T-helper 1 cell (primary cell): Measurements from ENCODE around the gene KDM7A.
A peak's percentile ranks its signal among the peaks of the same experiment; 100 is the strongest.
"Not testable (repeated sequence)": the region's sequence is repeated elsewhere in the genome, so short reads cannot be mapped to it uniquely, and the experiment has no call there.

Experiments
- DNase-seq, 5 donors: peaks; one replicate each; pipeline ENCODE4 v3.0.0-alpha.2; 2012 to 2020

The KDM7A gene

GRCh38 chr7:140156460-140157080, 20.2 kb downstream of the KDM7A start:
- peak in 1 of 5 donors; percentile 21 for DNase-seq

- no peak for DNase-seq
Observed at GRCh38 chr7:140155428-140155827, 21.4 kb downstream of the KDM7A start.

- DNase-seq = no peak
Observed at GRCh38 chr7:140153666-140154161, 23.1 kb downstream of the KDM7A start.

DNA sequence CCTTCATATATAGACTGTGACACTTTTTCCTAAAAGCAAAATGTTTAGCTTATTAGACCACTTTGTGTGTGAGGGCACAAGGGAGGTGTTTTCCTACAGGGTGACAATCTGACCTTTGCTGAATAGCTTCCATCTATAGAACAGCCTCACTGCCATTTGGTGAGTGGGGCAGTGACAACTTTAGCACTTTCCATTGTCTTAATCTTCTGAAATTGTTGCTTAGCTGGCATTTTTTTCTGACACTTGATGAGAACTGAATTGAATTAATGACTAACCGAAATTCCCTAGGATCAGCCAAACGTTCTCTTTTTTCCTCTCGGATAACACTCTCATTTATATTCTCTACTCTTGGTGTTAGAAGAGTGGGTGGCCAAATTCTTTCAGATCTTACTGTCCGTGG, 30.2 kb downstream of the KDM7A start:
- DNase-seq = no peak

GRCh38 chr7:140145709-140146108, 31.1 kb downstream of the KDM7A start:
- no peak for DNase-seq

DNA sequence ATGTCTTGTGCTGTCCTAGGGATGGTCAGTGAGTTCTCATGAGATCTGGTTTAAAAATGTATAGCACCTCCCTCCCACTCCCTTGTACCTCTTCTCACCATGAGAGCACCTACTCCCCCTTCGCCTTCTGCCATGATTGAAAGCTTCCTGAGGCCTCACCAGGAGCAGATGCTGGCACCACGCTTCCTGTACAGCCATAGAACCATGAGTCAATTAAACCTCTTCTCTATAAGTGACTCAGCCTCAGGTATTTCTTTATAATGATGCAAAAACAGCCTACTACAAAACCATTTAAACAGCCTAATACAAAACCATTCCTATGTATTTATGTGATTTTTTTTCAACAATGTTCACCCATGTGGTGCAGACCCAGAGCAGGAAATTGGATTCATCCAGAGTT, 32.0 kb downstream of the KDM7A start:
- DNase-seq = no peak

GRCh38 chr7:140143997-140144396, 32.8 kb downstream of the KDM7A start:
- DNase-seq = no peak

GRCh38 chr7:140142031-140142430, 34.8 kb downstream of the KDM7A start:
- no peak for DNase-seq

GRCh38 chr7:140141256-140141655, 35.5 kb downstream of the KDM7A start:
- DNase-seq = no peak

DNA sequence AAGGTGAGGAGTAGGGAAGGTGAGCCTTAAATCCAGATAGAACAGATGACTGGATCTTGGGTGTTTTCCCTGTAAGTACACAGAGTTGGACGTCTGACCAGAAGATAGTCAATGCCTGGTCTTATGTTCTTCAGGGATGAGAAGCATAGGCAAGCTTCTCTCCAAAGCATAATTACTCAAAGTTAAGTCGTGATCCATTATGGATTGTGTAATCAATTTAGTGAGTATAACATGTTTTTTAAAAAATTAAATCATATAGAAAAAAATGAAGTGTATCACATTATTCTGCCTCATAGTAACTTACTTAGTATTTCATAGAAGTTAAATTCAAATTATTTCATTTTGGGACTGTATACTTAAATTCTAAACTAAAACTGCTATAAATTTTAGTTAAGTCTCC, 39.7 kb downstream of the KDM7A start:
- no peak for DNase-seq

DNA sequence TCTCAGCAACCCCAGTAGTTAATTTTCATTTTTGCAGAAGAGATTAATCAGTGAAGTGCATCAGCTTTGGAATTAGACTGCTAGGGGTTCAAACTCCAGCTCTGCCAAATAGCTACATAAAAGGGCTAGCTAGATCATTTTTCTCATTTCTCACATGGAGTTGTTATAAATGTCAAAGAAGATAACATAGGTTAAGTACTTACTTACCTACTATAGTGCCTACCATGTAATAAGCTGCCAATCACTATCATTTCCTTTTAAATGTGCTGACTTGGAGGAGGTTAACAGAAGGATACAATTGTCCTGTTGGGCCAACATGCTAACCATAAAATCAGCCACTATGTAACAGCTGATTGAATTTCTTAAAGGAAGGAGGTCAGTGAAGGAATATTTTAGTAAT, 40.7 kb downstream of the KDM7A start:
- no peak for DNase-seq

DNA sequence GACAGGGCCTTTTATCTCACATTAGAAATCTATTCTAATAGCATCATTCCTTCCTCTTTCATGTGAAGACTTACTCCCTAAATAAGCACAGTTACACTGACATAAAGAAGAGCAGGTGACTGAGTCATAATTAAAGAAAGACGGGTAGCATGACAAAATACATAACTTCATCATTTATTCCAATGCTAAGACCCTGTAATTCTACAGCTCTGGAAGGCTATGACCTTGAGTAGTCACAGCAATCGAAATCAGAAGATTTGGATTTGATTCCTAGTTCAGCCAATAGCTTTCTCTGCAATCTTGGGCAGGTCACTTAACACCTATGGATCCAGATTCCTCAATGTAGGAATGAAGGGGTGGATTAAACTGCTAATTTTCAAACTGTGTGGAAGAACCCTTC, 42.7 kb downstream of the KDM7A start:
- DNase-seq = no peak

DNA sequence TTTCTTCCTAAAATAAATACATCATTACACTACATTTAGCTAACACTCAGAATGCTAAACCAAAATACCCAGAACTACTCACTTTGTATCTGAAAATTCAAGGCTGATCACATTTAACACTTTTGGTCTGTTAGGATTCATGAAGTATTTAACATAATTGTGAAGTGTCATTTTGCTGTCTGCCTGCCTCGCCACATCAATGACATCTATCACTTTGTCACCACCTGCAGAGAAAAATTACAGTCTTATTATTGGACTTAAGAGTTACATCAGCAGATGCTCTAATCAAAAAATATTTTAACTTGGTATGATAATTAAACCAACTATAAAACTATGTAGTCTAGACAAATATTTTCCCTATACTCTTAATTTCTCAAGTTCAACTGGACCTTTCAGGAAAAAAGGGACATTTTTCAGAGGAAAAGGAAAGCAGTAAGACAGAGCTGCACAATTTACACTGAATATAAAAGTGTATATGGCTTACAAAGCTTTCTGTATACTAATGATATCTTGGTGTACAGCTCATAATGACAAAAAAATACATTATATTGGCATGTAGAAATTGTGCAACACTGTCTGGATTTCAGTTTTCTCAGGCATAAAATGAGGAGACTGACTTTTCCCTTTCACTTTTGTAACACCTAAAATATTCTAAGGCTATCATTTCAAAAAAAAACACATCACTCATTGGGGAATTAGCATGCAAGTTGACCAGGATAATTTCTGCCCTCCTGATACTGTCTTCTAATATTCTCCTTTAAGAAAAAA, 49.2 kb downstream of the KDM7A start:
- DNase-seq = no peak

DNA sequence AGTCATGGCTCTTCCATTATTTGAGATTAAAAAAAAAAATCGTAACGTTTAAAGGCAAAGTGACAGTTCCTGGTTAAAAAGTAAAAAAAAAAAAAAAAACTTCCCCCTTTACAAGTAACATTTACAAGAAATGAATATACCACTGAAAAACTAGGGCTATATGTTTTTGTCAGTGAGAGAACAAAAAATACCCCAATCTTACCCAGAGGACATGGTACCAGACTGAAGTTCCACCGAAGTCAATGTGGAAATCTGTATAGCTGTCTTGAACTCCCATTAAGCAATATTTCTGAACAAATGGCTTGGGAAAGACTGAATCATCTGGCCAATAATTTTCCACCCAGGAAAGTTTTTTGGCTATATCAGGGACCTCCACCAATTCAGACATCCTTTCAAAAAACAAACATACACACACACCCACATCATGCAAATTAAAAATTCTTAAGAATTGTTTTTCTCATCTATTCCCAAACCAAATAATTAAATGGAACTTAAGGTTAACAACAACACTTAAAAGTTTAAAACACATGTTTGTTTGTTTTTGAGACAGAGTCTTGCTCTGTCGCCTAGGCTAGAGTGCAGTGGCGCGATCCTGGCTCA, 50.2 kb downstream of the KDM7A start:
- DNase-seq = no peak

GRCh38 chr7:140122965-140123364, 53.8 kb downstream of the KDM7A start:
- no peak for DNase-seq

DNA sequence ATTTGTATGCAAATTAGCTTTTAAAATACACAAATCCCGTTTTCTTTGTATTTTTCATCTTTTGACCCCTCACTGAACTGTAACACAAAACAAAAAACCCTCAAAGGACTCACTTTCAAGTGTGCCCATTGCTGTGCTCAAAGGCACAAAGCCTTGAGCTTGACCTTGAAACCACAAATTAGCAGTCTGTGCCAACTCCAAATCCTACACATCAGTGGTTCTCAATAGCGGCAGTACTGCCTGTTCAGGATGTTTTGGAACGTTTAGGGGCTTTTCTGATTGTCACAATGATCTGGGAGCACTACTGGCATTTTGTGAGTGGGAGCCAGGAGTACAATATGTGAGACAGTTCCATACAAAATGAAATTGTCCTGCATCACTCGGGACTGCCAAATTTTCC, 55.5 kb downstream of the KDM7A start:
- no peak for DNase-seq

GRCh38 chr7:140114817-140115216, 62.0 kb downstream of the KDM7A start:
- not testable (repeated sequence) for DNase-seq

GRCh38 chr7:140108777-140109176, 68.0 kb downstream of the KDM7A start:
- not testable (repeated sequence) for DNase-seq

DNA sequence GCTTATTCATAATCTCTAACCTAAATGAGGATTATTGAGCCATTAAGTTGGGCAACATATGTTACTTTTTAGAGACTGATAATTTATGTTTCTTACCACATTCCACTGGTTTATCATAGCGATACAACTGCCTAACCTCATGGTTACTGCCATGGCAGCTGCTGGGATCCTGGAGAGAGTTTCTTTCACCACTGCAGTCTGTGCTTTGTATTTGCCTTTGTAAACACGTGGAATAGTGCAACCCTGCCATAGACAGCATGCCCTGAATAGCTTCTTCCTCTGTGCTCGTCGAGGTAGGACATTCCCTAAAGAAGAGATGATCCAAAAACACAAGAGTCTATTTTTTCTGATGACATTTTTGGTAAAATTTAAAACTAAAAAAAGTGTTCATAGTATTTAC, 80.3 kb downstream of the KDM7A start:
- no peak for DNase-seq

GRCh38 chr7:140093375-140093774, 83.4 kb downstream of the KDM7A start:
- DNase-seq = no peak

DNA sequence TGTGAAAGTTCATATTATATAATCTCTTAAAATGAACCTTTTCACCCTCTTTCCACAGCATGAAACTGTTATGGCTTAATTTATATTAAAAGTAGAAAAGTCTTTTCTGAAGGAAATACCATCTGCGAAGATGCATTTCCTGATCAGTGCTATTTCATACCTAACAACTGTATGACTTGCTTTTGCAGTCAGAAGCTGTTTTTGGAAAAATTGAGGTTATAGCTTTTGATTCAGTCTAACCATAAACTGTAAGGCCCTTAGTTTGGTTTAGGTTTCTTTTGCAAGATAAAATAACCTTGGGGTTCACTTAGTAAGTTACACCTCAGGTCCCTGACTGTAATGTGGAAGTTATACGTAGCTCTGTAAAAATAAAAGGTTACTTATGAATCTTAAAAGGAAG, 91.3 kb downstream of the KDM7A start:
- DNase-seq = no peak

DNA sequence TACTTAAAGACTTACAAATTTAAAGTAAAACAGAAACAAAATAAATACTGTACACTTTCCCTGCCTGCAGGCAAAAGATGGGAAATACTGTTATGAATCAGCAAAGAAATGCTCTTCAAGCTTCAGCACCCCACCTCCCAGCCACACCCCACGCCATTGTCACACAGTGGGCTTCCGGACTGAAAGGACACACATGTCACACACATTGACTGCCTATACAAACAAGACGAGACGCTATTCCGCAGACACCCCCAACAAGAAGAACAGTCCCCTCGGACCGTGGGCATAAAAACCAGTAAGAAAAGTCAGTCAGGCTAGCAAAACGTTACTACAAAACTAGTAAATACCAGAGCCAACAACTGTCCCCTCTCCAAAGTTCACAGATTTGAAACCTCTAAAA, 91.8 kb downstream of the KDM7A start:
- DNase-seq = peak in 1 of 5 donors; percentile 70

- no peak for DNase-seq
Observed at GRCh38 chr7:140084142-140084655, 92.6 kb downstream of the KDM7A start.

DNA sequence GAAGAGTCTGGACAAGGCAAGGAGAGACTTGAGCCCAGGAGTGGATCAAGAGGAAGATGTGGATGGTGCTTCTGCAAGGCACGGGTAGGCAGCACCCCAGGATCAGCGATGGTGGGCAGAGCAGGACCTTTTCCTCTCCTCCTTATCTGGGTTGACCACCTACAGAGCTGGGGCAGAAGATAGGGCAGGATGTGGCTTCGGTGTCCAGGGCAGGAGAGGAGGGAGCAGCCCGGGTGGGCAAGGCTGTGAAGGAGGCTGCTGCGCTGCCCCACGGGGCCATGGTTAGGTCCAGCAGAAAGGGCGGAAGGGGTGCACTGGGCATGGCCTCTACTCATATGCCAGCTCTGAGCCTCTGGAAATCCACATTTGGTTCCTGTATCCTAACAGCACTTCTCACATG, 94.0 kb downstream of the KDM7A start:
- DNase-seq = no peak
